Trophoblast cell (in vitro differentiated cells and primary cell): ENCODE measurements around the gene CDC42BPB.

Source experiments
- DNase-seq, 2 donors: peaks; one replicate each; pipeline ENCODE4 v3.0.0-alpha.2; 2016
- H2AFZ ChIP-seq: 2 replicates; pipeline ENCODE4 v1.6.1; 2013; ENCODE audit warnings: low read length, moderate library complexity, mild to moderate bottlenecking; ENCODE audit not compliant: insufficient read depth, poor library complexity
- H2AK5ac ChIP-seq: 2 replicates; pipeline ENCODE4 v1.6.1; 2013; ENCODE audit warnings: mild to moderate bottlenecking, low read length
- H2BK120ac ChIP-seq: 2 replicates; pipeline ENCODE4 v1.6.1; 2013; ENCODE audit warnings: low read length, mild to moderate bottlenecking, moderate library complexity; ENCODE audit not compliant: insufficient read depth, poor library complexity
- H2BK12ac ChIP-seq: 2 replicates; pipeline ENCODE4 v1.6.1; 2013; ENCODE audit warnings: mild to moderate bottlenecking, low read length, moderate library complexity
- H2BK5ac ChIP-seq: 2 replicates; pipeline ENCODE4 v1.6.1; 2013; ENCODE audit warnings: low read length, low read depth, moderate library complexity, mild to moderate bottlenecking; ENCODE audit not compliant: poor library complexity
- H3K14ac ChIP-seq: 2 replicates; pipeline ENCODE4 v1.6.1; 2013; ENCODE audit warnings: mild to moderate bottlenecking, low read length
- H3K18ac ChIP-seq: 2 replicates; pipeline ENCODE4 v1.6.1; 2013; ENCODE audit warnings: mild to moderate bottlenecking, low read length
- H3K23ac ChIP-seq: 2 replicates; pipeline ENCODE4 v1.6.1; 2013; ENCODE audit warnings: low read length
- H3K27ac ChIP-seq: 2 replicates; pipeline ENCODE4 v1.5.1; 2013; ENCODE audit warnings: low read depth, mild to moderate bottlenecking, inconsistent platforms, low read length, moderate library complexity
- H3K27me3 ChIP-seq: 2 replicates; pipeline ENCODE4 v1.6.1; 2013; ENCODE audit warnings: inconsistent platforms, mild to moderate bottlenecking, low read length, moderate library complexity; ENCODE audit not compliant: insufficient read depth
- H3K36me3 ChIP-seq, 2 experiments: 1 replicate in 1 of 2; 2 replicates in 1 of 2; pipeline ENCODE4 v1.6.1; 2013; ENCODE audit warnings: low read length in 2 of 2, mild to moderate bottlenecking in 2 of 2, moderate library complexity in 1 of 2; ENCODE audit not compliant: insufficient read depth in 2 of 2, control insufficient read depth in 1 of 2
- H3K4ac ChIP-seq: 2 replicates; pipeline ENCODE4 v1.6.1; 2013; ENCODE audit warnings: low read depth, mild to moderate bottlenecking, low read length, moderate library complexity
- H3K4me1 ChIP-seq, 2 experiments: 1 replicate in 1 of 2; 2 replicates in 1 of 2; pipeline ENCODE4 v1.6.1; 2013; ENCODE audit warnings: low read length in 2 of 2, mild to moderate bottlenecking in 2 of 2, moderate library complexity in 1 of 2; ENCODE audit not compliant: insufficient read depth in 2 of 2, control insufficient read depth in 1 of 2
- H3K4me2 ChIP-seq: 2 replicates; pipeline ENCODE4 v1.6.1; 2013; ENCODE audit warnings: inconsistent platforms, mild to moderate bottlenecking, low read length, moderate library complexity
- H3K4me3 ChIP-seq: 2 replicates; pipeline ENCODE4 v1.5.1; 2013; ENCODE audit warnings: mild to moderate bottlenecking, low read depth, low read length, inconsistent platforms
- H3K79me1 ChIP-seq: one replicate; pipeline ENCODE4 v1.6.1; 2013; ENCODE audit warnings: low read length
- H3K79me2 ChIP-seq: 2 replicates; pipeline ENCODE4 v1.6.1; 2013; ENCODE audit warnings: low read length, mild to moderate bottlenecking; ENCODE audit not compliant: control insufficient read depth, insufficient read depth, poor library complexity
- H3K9ac ChIP-seq: 2 replicates; pipeline ENCODE4 v1.6.1; 2013; ENCODE audit warnings: mild to moderate bottlenecking, low read length
- H3K9me3 ChIP-seq: 2 replicates; pipeline ENCODE4 v1.6.1; 2013; ENCODE audit warnings: low read depth, mild to moderate bottlenecking, control low read depth, inconsistent platforms, low read length; ENCODE audit not compliant: insufficient read depth
- H4K12ac ChIP-seq: 2 replicates; pipeline ENCODE4 v1.6.1; 2013; ENCODE audit warnings: low read depth, mild to moderate bottlenecking, low read length, moderate library complexity
- H4K8ac ChIP-seq: 2 replicates; pipeline ENCODE4 v1.6.1; 2013; ENCODE audit warnings: low read depth, mild to moderate bottlenecking, low read length, moderate library complexity
- H4K91ac ChIP-seq: one replicate; pipeline ENCODE4 v1.6.1; 2013; ENCODE audit warnings: low read depth, mild to moderate bottlenecking, low read length, moderate library complexity
- WGBS: extraction: QIAGEN DNeasy Blood & Tissue Kit; methylation state at CpG from one replicate; pipeline ENCODE4 v1.1.7; 2013; ENCODE audit warnings: missing lambda C conversion rate; ENCODE audit not compliant: insufficient read length, insufficient coverage; ENCODE audit errors: extremely low coverage; 5-methylcytosine and 5-hydroxymethylcytosine counted together

CDC42BPB gene

GRCh38 chr14:102939820-102940561 is 117.4 kb downstream of the CDC42BPB start:
- no peaks in the 10 kb centered on the region for H3K79me1 ChIP-seq
- DNase-seq = no peak
- no peak overlapping the region for H2BK12ac ChIP-seq
- H3K27ac ChIP-seq = no peak overlapping the region
- no peak overlapping the region for H3K4me3 ChIP-seq
- H3K4ac ChIP-seq = no peak overlapping the region
- no peak overlapping the region for H3K4me2 ChIP-seq
- H2BK5ac ChIP-seq = no peak overlapping the region
- H3K14ac ChIP-seq = no peak overlapping the region
- no peak overlapping the region for H2AFZ ChIP-seq
- H3K79me2 ChIP-seq = no peaks in the 10 kb centered on the region
- H3K27me3 ChIP-seq = no peaks in the 10 kb centered on the region
- WGBS = no CpG with 5 or more reads among the region's 43 CpGs
- H2BK120ac ChIP-seq = no peak overlapping the region
- no peak overlapping the region for H4K12ac ChIP-seq
- peaks cover 2% of the 10 kb centered on the region for H3K9me3 ChIP-seq
- no peaks in the 10 kb centered on the region for H3K4me1 ChIP-seq
- no peak overlapping the region for H3K23ac ChIP-seq
- H4K8ac ChIP-seq = no peak overlapping the region
- H2AK5ac ChIP-seq = no peak overlapping the region
- H3K36me3 ChIP-seq = peaks cover 74 to 77% of the 10 kb centered on the region in 2 experiments
- H3K18ac ChIP-seq = no peak overlapping the region
- no peak overlapping the region for H3K9ac ChIP-seq
- H4K91ac ChIP-seq = no peak overlapping the region

- Histone ChIP-seq H2BK120ac (no peak overlapping the region), H3K79me2 (no peaks in the 10 kb centered on the region), H4K12ac (no peak overlapping the region), H3K18ac (no peak overlapping the region), H3K4me2 (no peak overlapping the region), H3K27ac (no peak overlapping the region), H3K27me3 (no peaks in the 10 kb centered on the region), H2AFZ (no peak overlapping the region), H3K9ac (no peak overlapping the region), H2BK5ac (no peak overlapping the region), H2AK5ac (no peak overlapping the region), H4K8ac (no peak overlapping the region), H2BK12ac (no peak overlapping the region), H3K9me3 (peaks cover 2% of the 10 kb centered on the region), H4K91ac (no peak overlapping the region), H3K4ac (no peak overlapping the region), H3K36me3 (peaks cover 67 to 70% of the 10 kb centered on the region in 2 experiments), H3K4me1 (no peaks in the 10 kb centered on the region), H3K23ac (no peak overlapping the region), H3K4me3 (no peak overlapping the region), H3K14ac (no peak overlapping the region), H3K79me1 (no peaks in the 10 kb centered on the region)
- no CpG with 5 or more reads among the region's 18 CpGs for WGBS
- DNase-seq = no peak
These were observed 118.0 kb downstream of the CDC42BPB start for GRCh38 chr14:102939329-102939728.

DNA sequence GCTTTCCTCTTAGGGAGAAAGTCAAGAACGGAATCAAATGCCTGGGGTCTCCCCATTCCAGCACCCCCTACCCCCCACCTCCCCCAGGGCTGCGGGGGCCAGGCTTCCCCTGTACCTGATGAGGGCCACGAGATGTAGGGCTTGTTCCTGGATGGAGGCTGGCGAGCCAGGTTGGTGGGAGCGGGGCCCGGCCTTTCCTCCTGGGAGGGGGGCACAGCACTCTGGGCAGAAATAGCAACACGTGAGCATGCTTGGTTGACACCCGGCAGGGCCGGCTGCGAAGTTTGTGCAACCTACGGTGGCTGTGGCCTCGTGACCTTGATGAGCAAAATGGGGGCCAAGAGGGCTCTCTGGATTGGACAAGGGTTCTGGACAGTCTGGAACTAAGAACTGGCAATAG is 119.2 kb downstream of the CDC42BPB start:
- no peak overlapping the region for H4K8ac ChIP-seq
- peaks cover 62 to 65% of the 10 kb centered on the region in 2 experiments for H3K36me3 ChIP-seq
- no peak overlapping the region for H3K14ac ChIP-seq
- H3K9ac ChIP-seq = no peak overlapping the region
- no peak overlapping the region for H2BK5ac ChIP-seq
- no peak overlapping the region for H3K4me3 ChIP-seq
- no peaks in the 10 kb centered on the region for H3K79me1 ChIP-seq
- DNase-seq = no peak
- no peak overlapping the region for H2BK12ac ChIP-seq
- H3K4ac ChIP-seq = no peak overlapping the region
- no peaks in the 10 kb centered on the region for H3K79me2 ChIP-seq
- no peak overlapping the region for H3K27ac ChIP-seq
- H2AFZ ChIP-seq = no peak overlapping the region
- H3K23ac ChIP-seq = no peak overlapping the region
- peaks cover 2% of the 10 kb centered on the region for H3K9me3 ChIP-seq
- no peaks in the 10 kb centered on the region for H3K27me3 ChIP-seq
- no peaks in the 10 kb centered on the region for H3K4me1 ChIP-seq
- no peak overlapping the region for H3K4me2 ChIP-seq
- no peak overlapping the region for H3K18ac ChIP-seq
- H2AK5ac ChIP-seq = no peak overlapping the region
- no peak overlapping the region for H2BK120ac ChIP-seq
- no CpG with 5 or more reads among the region's 12 CpGs for WGBS
- H4K91ac ChIP-seq = no peak overlapping the region
- H4K12ac ChIP-seq = no peak overlapping the region

- Histone ChIP-seq H3K27me3 (no peaks in the 10 kb centered on the region), H3K4me3 (no peak overlapping the region), H3K18ac (no peak overlapping the region), H2BK5ac (no peak overlapping the region), H3K4me2 (no peak overlapping the region), H3K23ac (no peak overlapping the region), H3K9ac (no peak overlapping the region), H2AFZ (no peak overlapping the region), H2BK120ac (no peak overlapping the region), H4K91ac (no peak overlapping the region), H2BK12ac (no peak overlapping the region), H3K4ac (no peak overlapping the region), H4K8ac (no peak overlapping the region), H3K79me1 (no peaks in the 10 kb centered on the region), H3K79me2 (no peaks in the 10 kb centered on the region), H2AK5ac (no peak overlapping the region), H3K4me1 (no peaks in the 10 kb centered on the region), H3K36me3 (peaks cover 60 to 65% of the 10 kb centered on the region in 2 experiments), H4K12ac (no peak overlapping the region), H3K27ac (no peak overlapping the region), H3K14ac (no peak overlapping the region), H3K9me3 (peaks cover 2% of the 10 kb centered on the region)
- no CpG with 5 or more reads among the region's 22 CpGs for WGBS
- no peak for DNase-seq
These were observed 119.8 kb downstream of the CDC42BPB start for GRCh38 chr14:102937331-102938175.
